ENCODE measurements around the gene SC5D. TPM values are rescaled to one million over a fixed set of nuclear protein-coding genes. Genes with fewer than 3 reads are reported as not detected.

Gene SC5D
- total RNA-seq, 1 experiment from 2014 or later: 38.4 TPM

DNA sequence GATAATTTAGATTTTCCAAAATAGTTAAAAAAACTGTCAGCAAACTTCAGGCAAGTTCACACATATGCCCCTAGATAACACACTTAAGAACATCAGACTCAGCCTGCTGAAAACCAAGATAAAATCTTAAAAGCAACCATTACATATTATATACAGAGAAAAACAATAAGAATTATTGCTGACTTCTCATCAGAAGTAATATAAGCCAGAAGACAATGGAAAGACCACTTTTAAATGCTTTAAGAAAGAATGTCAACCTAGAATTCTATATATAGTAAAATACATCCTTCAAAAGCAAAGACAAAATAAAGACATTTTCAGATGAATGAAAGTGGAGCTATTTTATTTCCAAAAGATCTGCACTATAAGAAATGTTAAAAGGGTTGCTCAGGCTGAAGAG is 37.8 kb upstream of the SC5D start:
- ATAC-seq (no peak), DNase-seq (no peak)
- H3K27me3 ChIP-seq (ENCODE audit: low read length): no peaks in the 10 kb centered on the region
- no peak overlapping the region for H3K9ac ChIP-seq (ENCODE audit: low read length)
- H3K4me1 ChIP-seq (ENCODE audit: insufficient read depth, low read length): peaks cover 58% of the 10 kb centered on the region
- peaks cover 3% of the 10 kb centered on the region for H3F3A ChIP-seq (ENCODE audit: low read length, unreplicated experiment)
- H3K79me2 ChIP-seq (ENCODE audit: low read length): no peaks in the 10 kb centered on the region
- H3K4me2 ChIP-seq (ENCODE audit: low read length): no peak overlapping the region
- POLR2A ChIA-PET (ENCODE audit: unreplicated experiment): no interaction called here
- CTCF ChIA-PET: no interaction called here
- intact Hi-C loops (cut with micrococcal nuclease): loop anchor here (5.0 kb wide), 1 partner anchor 163 kb away; no protein-coding TSS in a partner anchor
- no peaks in the 10 kb centered on the region for H3K36me3 ChIP-seq (ENCODE audit: low read depth, low read length)
- H3K27ac ChIP-seq (ENCODE audit: low read length): no peak overlapping the region
- BruUV-seq (replicated peaks): no TSS peak
- H3K9me3 ChIP-seq (ENCODE audit: low read length): no peaks in the 10 kb centered on the region
- H3K9me2 ChIP-seq (replicated peaks; ENCODE audit: low read length): no peaks in the 10 kb centered on the region
- no peak overlapping the region for H2AFZ ChIP-seq (ENCODE audit: low read length)
- TF ChIP-seq EZH2phosphoT487 (IDR thresholded peaks at IDR 0.05; ENCODE audit: borderline replicate concordance, low read length): no peak
- TF ChIP-seq, protein P1, sequence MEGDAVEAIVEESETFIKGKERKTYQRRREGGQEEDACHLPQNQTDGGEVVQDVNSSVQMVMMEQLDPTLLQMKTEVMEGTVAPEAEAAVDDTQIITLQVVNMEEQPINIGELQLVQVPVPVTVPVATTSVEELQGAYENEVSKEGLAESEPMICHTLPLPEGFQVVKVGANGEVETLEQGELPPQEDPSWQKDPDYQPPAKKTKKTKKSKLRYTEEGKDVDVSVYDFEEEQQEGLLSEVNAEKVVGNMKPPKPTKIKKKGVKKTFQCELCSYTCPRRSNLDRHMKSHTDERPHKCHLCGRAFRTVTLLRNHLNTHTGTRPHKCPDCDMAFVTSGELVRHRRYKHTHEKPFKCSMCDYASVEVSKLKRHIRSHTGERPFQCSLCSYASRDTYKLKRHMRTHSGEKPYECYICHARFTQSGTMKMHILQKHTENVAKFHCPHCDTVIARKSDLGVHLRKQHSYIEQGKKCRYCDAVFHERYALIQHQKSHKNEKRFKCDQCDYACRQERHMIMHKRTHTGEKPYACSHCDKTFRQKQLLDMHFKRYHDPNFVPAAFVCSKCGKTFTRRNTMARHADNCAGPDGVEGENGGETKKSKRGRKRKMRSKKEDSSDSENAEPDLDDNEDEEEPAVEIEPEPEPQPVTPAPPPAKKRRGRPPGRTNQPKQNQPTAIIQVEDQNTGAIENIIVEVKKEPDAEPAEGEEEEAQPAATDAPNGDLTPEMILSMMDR (conservative IDR thresholded peaks at IDR 0.05; ENCODE audit: low read depth, low read length): no peak
- TF ChIP-seq EZH2 (IDR thresholded peaks at IDR 0.05; ENCODE audit: low read length, unreplicated experiment): no peak
- H3K4me3 ChIP-seq (ENCODE audit: low read length): no peak overlapping the region
- H4K20me1 ChIP-seq (ENCODE audit: low read length): no peaks in the 10 kb centered on the region

DNA sequence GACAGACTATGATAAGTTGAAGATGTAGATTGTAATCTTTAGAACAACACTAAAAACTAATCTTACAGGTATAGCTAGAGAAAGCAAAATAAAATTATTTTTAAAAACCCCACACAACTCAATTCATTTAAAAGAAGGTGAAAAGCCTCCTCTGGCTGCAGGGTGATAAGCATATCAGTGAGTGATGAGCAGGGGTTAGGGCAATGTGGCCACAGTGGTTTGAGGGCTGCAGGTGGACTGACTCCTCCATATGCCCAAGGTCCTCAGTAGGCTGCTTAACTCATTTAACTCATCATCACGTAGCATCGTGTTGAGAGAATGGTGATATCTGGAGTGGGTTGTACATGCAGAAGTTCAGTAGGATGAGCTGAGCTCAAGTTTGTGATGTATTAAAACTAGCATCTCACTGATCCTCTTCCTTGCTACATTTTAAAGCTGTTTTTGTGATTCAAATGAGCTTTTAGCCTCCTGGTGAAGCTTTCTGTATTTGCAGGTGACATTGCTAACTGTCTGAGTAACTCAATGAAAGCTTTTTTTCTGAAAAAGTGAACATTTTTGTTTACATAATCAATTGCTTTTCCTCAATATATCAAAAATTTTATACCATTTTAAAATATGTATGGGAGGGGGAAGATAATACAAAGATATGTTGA is 37.0 kb upstream of the SC5D start:
- ATAC-seq: no peak

More for the DNA sequence above, 37.0 kb upstream of the SC5D start:
- TF ChIP-seq, protein P1 (conservative IDR thresholded peaks at IDR 0.05; ENCODE audit: low read depth, low read length): no peak
- TF ChIP-seq EZH2phosphoT487 (IDR thresholded peaks at IDR 0.05; ENCODE audit: borderline replicate concordance, low read length) (no peak), EZH2 (IDR thresholded peaks at IDR 0.05; ENCODE audit: low read length, unreplicated experiment) (no peak)
- no peaks in the 10 kb centered on the region for H4K20me1 ChIP-seq (ENCODE audit: low read length)
- no peak overlapping the region for H3K9ac ChIP-seq (ENCODE audit: low read length)
- H2AFZ ChIP-seq (ENCODE audit: low read length): no peak overlapping the region
- no peaks in the 10 kb centered on the region for H3K36me3 ChIP-seq (ENCODE audit: low read depth, low read length)
- no peaks in the 10 kb centered on the region for H3K79me2 ChIP-seq (ENCODE audit: low read length)
- H3K4me2 ChIP-seq (ENCODE audit: low read length): no peak overlapping the region
- H3K27ac ChIP-seq (ENCODE audit: low read length): no peak overlapping the region
- BruUV-seq (replicated peaks): no TSS peak
- POLR2A ChIA-PET (ENCODE audit: unreplicated experiment): interaction anchor here (0.5 kb wide), 1 partner anchor 37 kb away, joined by 3 read pairs; the partner anchor contains the start of gene SC5D
- no peaks in the 10 kb centered on the region for H3K9me3 ChIP-seq (ENCODE audit: low read length)
- no peaks in the 10 kb centered on the region for H3K27me3 ChIP-seq (ENCODE audit: low read length)
- DNase-seq: no peak
- H3K4me1 ChIP-seq (ENCODE audit: insufficient read depth, low read length): peaks cover 49% of the 10 kb centered on the region
- peaks cover 3% of the 10 kb centered on the region for H3F3A ChIP-seq (ENCODE audit: low read length, unreplicated experiment)
- CTCF ChIA-PET: no interaction called here
- no peak overlapping the region for H3K4me3 ChIP-seq (ENCODE audit: low read length)
- intact Hi-C loops (cut with micrococcal nuclease): loop anchor here (5.0 kb wide), 1 partner anchor 162 kb away; no protein-coding TSS in a partner anchor
- no peaks in the 10 kb centered on the region for H3K9me2 ChIP-seq (replicated peaks; ENCODE audit: low read length)

All from PC-3 (cell line).